SK-N-SH (cell line): ENCODE results near the gene MBTPS2.

Experiments
- CTCF ChIP-seq: fragments of 200-600 bp; sonication (generic); IDR thresholded peaks from 2 replicates; pipeline ENCODE4 v1.6.1; 2017; ENCODE audit warnings: antibody characterized with exemption, mild to moderate bottlenecking, moderate library complexity
- EP300 ChIP-seq, 2 experiments: IDR thresholded peaks; 2 replicates each; pipeline versions ENCODE4 v1.4.0 to v1.6.1; 2012; ENCODE audit warnings: borderline replicate concordance in 1 of 2, low read depth in 1 of 2, low read length in 1 of 2
- FOXM1 ChIP-seq: IDR thresholded peaks from 2 replicates; pipeline ENCODE4 v1.4.0; 2012; ENCODE audit warnings: low read depth, mild to moderate bottlenecking
- JUND ChIP-seq: IDR thresholded peaks from 2 replicates; pipeline ENCODE4 v1.4.0; 2012
- MXI1 ChIP-seq: IDR thresholded peaks from 2 replicates; pipeline ENCODE4 v1.6.1; 2012; ENCODE audit warnings: mild to moderate bottlenecking, low read depth, low read length, improper control_type of control experiment
- NFIC ChIP-seq: IDR thresholded peaks from 2 replicates; pipeline ENCODE4 v1.4.0; 2012; ENCODE audit warnings: borderline replicate concordance
- POLR2AphosphoS5 ChIP-seq: IDR thresholded peaks from 2 replicates; pipeline ENCODE4 v1.6.1; 2012; ENCODE audit warnings: low read depth, low read length
- RAD21 ChIP-seq: IDR thresholded peaks from 2 replicates; pipeline ENCODE4 v1.6.1; 2012; ENCODE audit warnings: mild to moderate bottlenecking, low read length
- REST ChIP-seq: IDR thresholded peaks from 2 replicates; pipeline ENCODE4 v1.6.1; 2012; ENCODE audit warnings: mild to moderate bottlenecking, low read depth, low read length, moderate library complexity
- RXRA ChIP-seq: IDR thresholded peaks from 2 replicates; pipeline ENCODE4 v1.4.0; 2012; ENCODE audit warnings: low read depth, mild to moderate bottlenecking, borderline replicate concordance
- SIN3A ChIP-seq: IDR thresholded peaks from 2 replicates; pipeline ENCODE4 v1.6.1; 2012; ENCODE audit warnings: low read depth, mild to moderate bottlenecking, low read length, moderate library complexity, borderline replicate concordance
- USF1 ChIP-seq: IDR thresholded peaks from 2 replicates; pipeline ENCODE4 v1.4.0; 2012; ENCODE audit warnings: low read depth, borderline replicate concordance
- ZBTB33 ChIP-seq: IDR thresholded peaks from 2 replicates; pipeline ENCODE4 v1.4.0; 2012; ENCODE audit warnings: low read depth, borderline replicate concordance

GRCh38 chrX:21885568-21885967 is 46.2 kb downstream of the MBTPS2 start:
- TF ChIP-seq ZBTB33 (no peak), CTCF (no peak), SIN3A (no peak), REST (no peak), NFIC (no peak), MXI1 (no peak), POLR2AphosphoS5 (no peak), EP300 (IDR thresholded peaks at IDR 0.05; ENCODE audit: borderline replicate concordance in 1 of 2, low read depth in 1 of 2, low read length in 1 of 2) (no peak), JUND (peak; percentile 15; the same call in 1 of the 2 replicates), RAD21 (no peak), FOXM1 (no peak), RXRA (peak; percentile 72; the same call in 1 of the 2 replicates), USF1 (no peak)
